Panc1 (cell line): ENCODE results near the gene DST. TPM values are rescaled to one million over a fixed set of nuclear protein-coding genes. Genes with fewer than 3 reads are reported as not detected.

Experiments
- ATAC-seq: fragments of 200-7000 bp; cut with Tn5 transposase; 2 replicates; pipeline ENCODE4 v1.9.1; 2020; ENCODE audit warnings: mild to moderate bottlenecking, moderate library complexity
- BruUV-seq: library from RNA; stranded (reverse); fragments of 400-500 nt; replicated peaks from 2 replicates; lab custom pipeline; 2021; lab: Mats Ljungman, UMichigan
- CTCF ChIA-PET: fragments of 300-600 bp; sonication (Branson Sonifier 250); formaldehyde crosslinking; loops from one replicate; lab custom pipeline; 2022; ENCODE audit warnings: antibody characterized with exemption; lab: Charles Lee
- POLR2A ChIA-PET: fragments of 300-600 bp; sonication (Branson Sonifier 250); formaldehyde crosslinking; loops from one replicate; lab custom pipeline; 2022; ENCODE audit warnings: antibody characterized with exemption; lab: Charles Lee
- DNase-seq: peaks from one replicate; pipeline ENCODE4 v3.0.0-alpha.2; 2010; ENCODE audit warnings: low read depth, low spot score
- H3K27ac ChIP-seq: 2 replicates; pipeline ENCODE4 v1.5.1; 2011; ENCODE audit warnings: mild to moderate bottlenecking, low read length, inconsistent platforms
- H3K27me3 ChIP-seq: fragments of 200-500 bp; sonication (Bioruptor generic); 2 replicates; pipeline ENCODE4 v1.6.0; 2014; ENCODE audit warnings: low read length, inconsistent platforms; ENCODE audit not compliant: control insufficient read depth, insufficient read depth
- H3K36me3 ChIP-seq: fragments of 200-500 bp; sonication (Bioruptor generic); 2 replicates; pipeline ENCODE4 v1.5.1; 2014; ENCODE audit warnings: inconsistent platforms, mild to moderate bottlenecking, low read length, moderate library complexity; ENCODE audit not compliant: control insufficient read depth, insufficient read depth
- H3K4me1 ChIP-seq: 2 replicates; pipeline ENCODE4 v1.5.1; 2011; ENCODE audit warnings: inconsistent platforms, mild to moderate bottlenecking, low read length, moderate library complexity; ENCODE audit not compliant: control insufficient read depth, insufficient read depth
- H3K4me3 ChIP-seq, 2 experiments: 2 replicates each; pipeline ENCODE4 v1.5.1; 2011 to 2012; ENCODE audit warnings: low read depth in 2 of 2, low read length in 2 of 2, mild to moderate bottlenecking in 2 of 2, inconsistent platforms in 1 of 2, moderate library complexity in 1 of 2
- H3K9me3 ChIP-seq: fragments of 200-500 bp; sonication (Bioruptor generic); 2 replicates; pipeline ENCODE4 v1.5.1; 2014; ENCODE audit warnings: low read depth, mild to moderate bottlenecking, inconsistent platforms, low read length, moderate library complexity; ENCODE audit not compliant: control insufficient read depth, insufficient read depth
- POLR2AphosphoS5 ChIP-seq: IDR thresholded peaks from 2 replicates; pipeline ENCODE4 v1.6.1; 2012; ENCODE audit warnings: mild to moderate bottlenecking, low read depth, low read length, moderate library complexity
- SIN3A ChIP-seq: IDR thresholded peaks from 2 replicates; pipeline ENCODE4 v1.6.1; 2012; ENCODE audit warnings: low read depth, mild to moderate bottlenecking, low read length, moderate library complexity, borderline replicate concordance; ENCODE audit not compliant: insufficient read depth
- TCF7L2 ChIP-seq: IDR thresholded peaks from 2 replicates; pipeline ENCODE4 v1.6.1; 2011; ENCODE audit warnings: mild to moderate bottlenecking, low read depth, low read length, inconsistent platforms
- in situ Hi-C: cut with HindIII; loops from 2 replicates; pipeline ENCODE4 v1.10.0; 2016; ENCODE audit warnings: low sequenced_read_pairs, low pct_unique_long_range_greater_than_20kb
- intact Hi-C: fragments of 100-400 bp; cut with micrococcal nuclease; formaldehyde crosslinking; loops from one replicate; pipeline ENCODE4 v1.10.0; 2022; ENCODE audit not compliant: unreplicated experiment
- total RNA-seq: library from RNA; stranded (reverse); gene quantifications from one replicate; pipeline ENCODE4 v1.2.1, GENCODE V29; 2021; ENCODE audit not compliant: unreplicated experiment
- TF ChIP-seq, protein P1 (sequence below), 2 experiments: IDR thresholded peaks; 2 replicates each; pipeline ENCODE4 v1.6.1; 2011 to 2012; ENCODE audit warnings: low read depth in 2 of 2, control low read depth in 1 of 2, low read length in 1 of 2, mild to moderate bottlenecking in 1 of 2, moderate library complexity in 1 of 2; ENCODE audit not compliant: insufficient read depth in 1 of 2
- TF ChIP-seq, protein P2 (sequence below): fragments of 450-650 bp; IDR thresholded peaks from 2 replicates; pipeline ENCODE4 v1.5.1; 2017; ENCODE audit warnings: mild to moderate bottlenecking

Gene DST
- total RNA-seq, 1 experiment from 2014 or later, result 230 TPM

DNA sequence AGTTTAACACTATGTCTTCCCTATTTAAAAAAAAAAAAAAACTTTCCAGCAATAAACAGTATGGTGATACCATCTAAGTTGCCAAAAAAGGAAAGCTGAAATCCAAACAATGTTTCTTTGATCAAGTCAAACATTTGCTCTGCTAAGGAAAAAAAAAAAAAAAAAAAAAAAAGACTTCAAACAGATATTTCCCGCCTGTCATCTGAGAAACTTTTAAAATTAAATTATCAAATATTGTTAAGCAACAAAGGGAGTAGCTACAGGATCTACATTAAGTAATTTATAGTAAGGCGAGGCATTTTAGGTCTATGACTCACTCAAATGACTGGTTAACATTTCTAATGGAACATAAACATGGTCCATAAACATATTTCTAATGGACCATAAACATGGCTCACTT, 121.2 kb downstream of the DST start:
- intact Hi-C loops, result no loop called here
- no peak for ATAC-seq
- H3K27ac ChIP-seq, result no peak overlapping the region; the same call in 1 of the 2 replicates
- no peak for DNase-seq
- H3K27me3 ChIP-seq, result no peaks in the 10 kb centered on the region
- H3K4me1 ChIP-seq, result peaks cover 15% of the 10 kb centered on the region
- ChIA-PET POLR2A (no interaction called here), CTCF (no interaction called here)
- H3K4me3 ChIP-seq, result no peak overlapping the region
- in situ Hi-C loops, result no loop called here
- no TSS peak for BruUV-seq
- no peaks in the 10 kb centered on the region for H3K9me3 ChIP-seq
- TF ChIP-seq TCF7L2, result no peak
- TF ChIP-seq, protein P1, sequence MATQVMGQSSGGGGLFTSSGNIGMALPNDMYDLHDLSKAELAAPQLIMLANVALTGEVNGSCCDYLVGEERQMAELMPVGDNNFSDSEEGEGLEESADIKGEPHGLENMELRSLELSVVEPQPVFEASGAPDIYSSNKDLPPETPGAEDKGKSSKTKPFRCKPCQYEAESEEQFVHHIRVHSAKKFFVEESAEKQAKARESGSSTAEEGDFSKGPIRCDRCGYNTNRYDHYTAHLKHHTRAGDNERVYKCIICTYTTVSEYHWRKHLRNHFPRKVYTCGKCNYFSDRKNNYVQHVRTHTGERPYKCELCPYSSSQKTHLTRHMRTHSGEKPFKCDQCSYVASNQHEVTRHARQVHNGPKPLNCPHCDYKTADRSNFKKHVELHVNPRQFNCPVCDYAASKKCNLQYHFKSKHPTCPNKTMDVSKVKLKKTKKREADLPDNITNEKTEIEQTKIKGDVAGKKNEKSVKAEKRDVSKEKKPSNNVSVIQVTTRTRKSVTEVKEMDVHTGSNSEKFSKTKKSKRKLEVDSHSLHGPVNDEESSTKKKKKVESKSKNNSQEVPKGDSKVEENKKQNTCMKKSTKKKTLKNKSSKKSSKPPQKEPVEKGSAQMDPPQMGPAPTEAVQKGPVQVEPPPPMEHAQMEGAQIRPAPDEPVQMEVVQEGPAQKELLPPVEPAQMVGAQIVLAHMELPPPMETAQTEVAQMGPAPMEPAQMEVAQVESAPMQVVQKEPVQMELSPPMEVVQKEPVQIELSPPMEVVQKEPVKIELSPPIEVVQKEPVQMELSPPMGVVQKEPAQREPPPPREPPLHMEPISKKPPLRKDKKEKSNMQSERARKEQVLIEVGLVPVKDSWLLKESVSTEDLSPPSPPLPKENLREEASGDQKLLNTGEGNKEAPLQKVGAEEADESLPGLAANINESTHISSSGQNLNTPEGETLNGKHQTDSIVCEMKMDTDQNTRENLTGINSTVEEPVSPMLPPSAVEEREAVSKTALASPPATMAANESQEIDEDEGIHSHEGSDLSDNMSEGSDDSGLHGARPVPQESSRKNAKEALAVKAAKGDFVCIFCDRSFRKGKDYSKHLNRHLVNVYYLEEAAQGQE (IDR thresholded peaks at IDR 0.05; ENCODE audit: insufficient read depth in 1 of 2, low read depth in 2 of 2, low read length in 1 of 2), result no peak
- no peak for TF ChIP-seq POLR2AphosphoS5
- TF ChIP-seq, protein P2, sequence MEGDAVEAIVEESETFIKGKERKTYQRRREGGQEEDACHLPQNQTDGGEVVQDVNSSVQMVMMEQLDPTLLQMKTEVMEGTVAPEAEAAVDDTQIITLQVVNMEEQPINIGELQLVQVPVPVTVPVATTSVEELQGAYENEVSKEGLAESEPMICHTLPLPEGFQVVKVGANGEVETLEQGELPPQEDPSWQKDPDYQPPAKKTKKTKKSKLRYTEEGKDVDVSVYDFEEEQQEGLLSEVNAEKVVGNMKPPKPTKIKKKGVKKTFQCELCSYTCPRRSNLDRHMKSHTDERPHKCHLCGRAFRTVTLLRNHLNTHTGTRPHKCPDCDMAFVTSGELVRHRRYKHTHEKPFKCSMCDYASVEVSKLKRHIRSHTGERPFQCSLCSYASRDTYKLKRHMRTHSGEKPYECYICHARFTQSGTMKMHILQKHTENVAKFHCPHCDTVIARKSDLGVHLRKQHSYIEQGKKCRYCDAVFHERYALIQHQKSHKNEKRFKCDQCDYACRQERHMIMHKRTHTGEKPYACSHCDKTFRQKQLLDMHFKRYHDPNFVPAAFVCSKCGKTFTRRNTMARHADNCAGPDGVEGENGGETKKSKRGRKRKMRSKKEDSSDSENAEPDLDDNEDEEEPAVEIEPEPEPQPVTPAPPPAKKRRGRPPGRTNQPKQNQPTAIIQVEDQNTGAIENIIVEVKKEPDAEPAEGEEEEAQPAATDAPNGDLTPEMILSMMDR, result no peak
- no peak for TF ChIP-seq SIN3A
- peaks cover 26% of the 10 kb centered on the region for H3K36me3 ChIP-seq

DNA sequence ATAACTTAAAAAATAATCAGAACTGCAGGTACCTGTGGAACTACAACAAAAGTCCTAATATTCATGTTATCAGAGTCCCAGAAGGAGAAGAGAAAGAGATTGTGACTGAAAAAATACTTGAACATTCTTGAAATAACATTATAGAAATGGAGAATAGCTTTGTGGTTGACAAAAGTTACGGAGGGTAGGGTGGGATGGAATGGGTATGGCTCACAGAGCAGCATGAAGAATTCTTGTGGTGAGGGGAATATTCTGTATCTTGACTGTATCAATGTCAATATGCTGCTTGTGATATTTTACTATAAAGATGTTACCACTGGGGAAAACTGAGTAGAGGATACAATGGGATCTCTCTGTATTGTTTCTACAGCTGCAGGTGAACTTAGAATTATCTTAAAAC, 122.5 kb downstream of the DST start:
- H3K9me3 ChIP-seq, result no peaks in the 10 kb centered on the region
- peaks cover 33% of the 10 kb centered on the region for H3K36me3 ChIP-seq
- peaks cover 7% of the 10 kb centered on the region for H3K4me1 ChIP-seq
- H3K27ac ChIP-seq, result no peak overlapping the region
- no TSS peak for BruUV-seq
- no peak overlapping the region for H3K4me3 ChIP-seq
- ATAC-seq (no peak), DNase-seq (no peak)
- CTCF ChIA-PET, result no interaction called here
- in situ Hi-C loops (no loop called here), intact Hi-C loops (no loop called here)
- H3K27me3 ChIP-seq, result no peaks in the 10 kb centered on the region
- POLR2A ChIA-PET, result no interaction called here
- TF ChIP-seq TCF7L2 (no peak), SIN3A (no peak), POLR2AphosphoS5 (no peak)
- TF ChIP-seq, protein P1 (IDR thresholded peaks at IDR 0.05; ENCODE audit: insufficient read depth in 1 of 2, low read depth in 2 of 2, low read length in 1 of 2), result no peak
- TF ChIP-seq, protein P2, result no peak
